ENCODE data around the gene CHST7. TPM values are rescaled to one million over a fixed set of nuclear protein-coding genes. Genes with fewer than 3 reads are reported as not detected.

Gene CHST7
- total RNA-seq, 2 experiments from 2014 or later = 2.5 to 2.8 TPM

DNA sequence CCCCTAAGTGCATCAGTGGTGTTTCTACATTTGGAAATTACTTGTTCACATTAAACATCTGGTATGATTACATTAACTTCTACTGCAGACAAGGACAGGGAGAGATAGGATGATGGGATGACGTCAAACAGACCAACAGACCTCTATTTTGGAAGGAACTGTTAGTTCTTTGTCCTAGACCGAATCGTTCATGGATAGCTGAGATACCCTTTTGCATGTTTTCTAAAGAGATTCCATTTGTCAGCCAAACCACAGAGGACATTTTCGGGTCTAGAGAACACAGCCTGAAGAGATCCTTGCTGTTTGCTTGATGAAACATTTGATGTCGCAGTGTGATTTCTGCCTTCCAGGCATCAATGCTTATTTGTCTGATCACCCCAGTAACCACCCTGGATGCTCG, 27.7 kb downstream of the CHST7 start:
- CTCF ChIA-PET = no interaction called here
- ATAC-seq (no peak), DNase-seq (no peak)
- H3K27ac Mint-ChIP-seq = no peak overlapping the region
- H3K27me3 Mint-ChIP-seq = no peaks in the 10 kb centered on the region
- POLR2A ChIA-PET = no interaction called here
- H3K4me3 Mint-ChIP-seq = no peak overlapping the region
- intact Hi-C loops (cut with micrococcal nuclease) = no loop called here
- no peaks in the 10 kb centered on the region for H3K9me3 Mint-ChIP-seq
- TF ChIP-seq, protein P1, sequence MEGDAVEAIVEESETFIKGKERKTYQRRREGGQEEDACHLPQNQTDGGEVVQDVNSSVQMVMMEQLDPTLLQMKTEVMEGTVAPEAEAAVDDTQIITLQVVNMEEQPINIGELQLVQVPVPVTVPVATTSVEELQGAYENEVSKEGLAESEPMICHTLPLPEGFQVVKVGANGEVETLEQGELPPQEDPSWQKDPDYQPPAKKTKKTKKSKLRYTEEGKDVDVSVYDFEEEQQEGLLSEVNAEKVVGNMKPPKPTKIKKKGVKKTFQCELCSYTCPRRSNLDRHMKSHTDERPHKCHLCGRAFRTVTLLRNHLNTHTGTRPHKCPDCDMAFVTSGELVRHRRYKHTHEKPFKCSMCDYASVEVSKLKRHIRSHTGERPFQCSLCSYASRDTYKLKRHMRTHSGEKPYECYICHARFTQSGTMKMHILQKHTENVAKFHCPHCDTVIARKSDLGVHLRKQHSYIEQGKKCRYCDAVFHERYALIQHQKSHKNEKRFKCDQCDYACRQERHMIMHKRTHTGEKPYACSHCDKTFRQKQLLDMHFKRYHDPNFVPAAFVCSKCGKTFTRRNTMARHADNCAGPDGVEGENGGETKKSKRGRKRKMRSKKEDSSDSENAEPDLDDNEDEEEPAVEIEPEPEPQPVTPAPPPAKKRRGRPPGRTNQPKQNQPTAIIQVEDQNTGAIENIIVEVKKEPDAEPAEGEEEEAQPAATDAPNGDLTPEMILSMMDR (IDR thresholded peaks at IDR 0.05) = no peak
- no peaks in the 10 kb centered on the region for H3K4me1 Mint-ChIP-seq (ENCODE audit: low read depth)
- peaks cover 12% of the 10 kb centered on the region for H3K36me3 Mint-ChIP-seq (ENCODE audit: low read depth)

DNA sequence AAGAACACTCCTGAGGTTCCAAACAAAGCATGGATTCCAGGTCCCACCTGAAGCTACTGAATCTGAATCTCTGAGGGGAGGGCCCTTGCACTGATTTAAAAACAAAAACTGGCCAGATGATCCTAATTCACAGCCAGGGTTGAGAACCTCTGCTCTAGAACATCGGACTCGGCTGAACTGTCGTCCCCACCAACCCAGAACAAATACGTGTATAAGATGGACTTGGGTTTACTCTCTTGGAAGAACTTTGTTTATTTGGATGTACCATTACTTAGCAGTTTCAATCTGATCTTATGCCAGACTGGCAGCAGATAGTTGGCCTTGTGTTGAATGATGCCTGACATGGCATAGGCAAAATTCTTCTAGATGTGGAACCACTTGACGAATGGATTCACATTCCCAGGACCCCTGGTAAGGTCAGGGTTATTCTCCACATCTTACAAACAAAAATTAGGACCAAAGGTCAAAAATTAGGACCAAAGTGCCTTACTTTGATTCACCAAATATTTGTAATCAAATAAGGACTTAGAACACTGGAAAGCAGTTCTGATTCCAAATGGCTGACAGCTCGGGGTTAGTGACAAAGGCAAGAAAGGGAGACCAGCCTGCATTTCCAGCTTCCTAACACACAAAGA, 29.0 kb downstream of the CHST7 start:
- Mint-ChIP-seq H3K4me1 (ENCODE audit: low read depth) (no peaks in the 10 kb centered on the region), H3K9me3 (no peaks in the 10 kb centered on the region), H3K27ac (no peak overlapping the region), H3K27me3 (no peaks in the 10 kb centered on the region), H3K36me3 (ENCODE audit: low read depth) (peaks cover 21% of the 10 kb centered on the region), H3K4me3 (no peak overlapping the region)
- intact Hi-C loops (cut with micrococcal nuclease) = no loop called here
- POLR2A ChIA-PET = no interaction called here
- CTCF ChIA-PET = interaction anchor here (0.6 kb wide), 1 partner anchor 8 kb away, joined by 3 read pairs; no protein-coding TSS in a partner anchor
- TF ChIP-seq, protein P1 (IDR thresholded peaks at IDR 0.05) = no peak
- DNase-seq (no peak), ATAC-seq (no peak)

DNA sequence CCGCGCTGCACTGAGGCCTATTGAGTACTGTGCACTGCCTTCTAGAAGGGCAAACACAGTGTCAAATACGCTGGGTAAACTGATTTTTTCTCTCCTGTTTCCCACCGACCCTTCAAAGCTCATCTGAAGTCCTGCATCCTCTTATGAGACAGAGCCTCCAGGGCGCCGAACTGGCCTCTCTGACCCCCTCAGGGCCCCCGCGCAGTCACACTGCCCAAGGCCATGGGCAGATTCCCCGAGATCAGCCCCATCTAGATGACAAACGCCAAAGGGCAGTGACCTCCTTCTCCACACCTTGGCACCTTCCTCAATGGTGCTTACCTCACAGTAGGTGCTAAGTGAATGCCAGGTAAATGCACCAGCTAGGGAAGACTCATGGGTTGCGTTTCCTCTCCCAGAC, 34.4 kb downstream of the CHST7 start:
- peaks cover 12% of the 10 kb centered on the region for H3K36me3 Mint-ChIP-seq (ENCODE audit: low read depth)
- intact Hi-C loops (cut with micrococcal nuclease) = no loop called here
- H3K4me1 Mint-ChIP-seq (ENCODE audit: low read depth) = peaks cover 26% of the 10 kb centered on the region
- H3K9me3 Mint-ChIP-seq = no peaks in the 10 kb centered on the region
- no peak overlapping the region for H3K4me3 Mint-ChIP-seq
- POLR2A ChIA-PET = no interaction called here
- ATAC-seq (no peak), DNase-seq (no peak)
- no peak overlapping the region for H3K27ac Mint-ChIP-seq
- peaks cover 3% of the 10 kb centered on the region for H3K27me3 Mint-ChIP-seq
- CTCF ChIA-PET = no interaction called here
- TF ChIP-seq, protein P1 (IDR thresholded peaks at IDR 0.05) = no peak

DNA sequence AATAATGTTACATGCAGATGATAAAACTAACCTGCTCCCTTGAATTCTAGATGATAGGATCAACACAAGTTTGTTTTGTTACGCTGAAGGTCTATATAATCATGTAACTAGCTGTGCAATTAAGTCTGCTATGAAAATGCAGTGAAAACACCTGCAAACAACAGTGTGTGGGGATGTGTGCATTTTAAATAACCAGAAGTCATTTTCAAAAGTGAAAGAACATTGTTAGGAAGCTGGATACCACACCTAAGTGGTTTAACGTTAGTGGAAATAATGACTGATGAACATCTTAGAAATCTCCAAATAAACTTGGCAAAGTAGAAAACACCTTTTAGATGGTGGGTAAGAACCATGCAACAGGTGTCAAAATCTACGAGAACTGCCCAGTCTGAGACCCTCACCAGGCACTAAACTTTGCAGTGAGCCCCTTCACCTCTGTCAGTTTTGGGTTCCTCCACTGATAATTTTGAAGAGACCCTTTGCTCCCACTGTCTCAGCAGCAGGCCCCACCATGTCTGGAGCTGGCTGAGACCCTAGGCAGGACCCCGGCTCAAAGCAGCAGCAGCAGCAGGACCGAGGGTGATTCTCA, 36.6 kb downstream of the CHST7 start:
- Mint-ChIP-seq H3K4me1 (ENCODE audit: low read depth) (peaks cover 32% of the 10 kb centered on the region), H3K27ac (no peak overlapping the region), H3K9me3 (no peaks in the 10 kb centered on the region), H3K36me3 (ENCODE audit: low read depth) (peaks cover 13% of the 10 kb centered on the region), H3K27me3 (peaks cover 3% of the 10 kb centered on the region), H3K4me3 (no peak overlapping the region)
- CTCF ChIA-PET = no interaction called here
- TF ChIP-seq, protein P1 (IDR thresholded peaks at IDR 0.05) = no peak
- POLR2A ChIA-PET = no interaction called here
- peak; percentile 36 for ATAC-seq
- no peak for DNase-seq
- intact Hi-C loops (cut with micrococcal nuclease) = no loop called here

DNA sequence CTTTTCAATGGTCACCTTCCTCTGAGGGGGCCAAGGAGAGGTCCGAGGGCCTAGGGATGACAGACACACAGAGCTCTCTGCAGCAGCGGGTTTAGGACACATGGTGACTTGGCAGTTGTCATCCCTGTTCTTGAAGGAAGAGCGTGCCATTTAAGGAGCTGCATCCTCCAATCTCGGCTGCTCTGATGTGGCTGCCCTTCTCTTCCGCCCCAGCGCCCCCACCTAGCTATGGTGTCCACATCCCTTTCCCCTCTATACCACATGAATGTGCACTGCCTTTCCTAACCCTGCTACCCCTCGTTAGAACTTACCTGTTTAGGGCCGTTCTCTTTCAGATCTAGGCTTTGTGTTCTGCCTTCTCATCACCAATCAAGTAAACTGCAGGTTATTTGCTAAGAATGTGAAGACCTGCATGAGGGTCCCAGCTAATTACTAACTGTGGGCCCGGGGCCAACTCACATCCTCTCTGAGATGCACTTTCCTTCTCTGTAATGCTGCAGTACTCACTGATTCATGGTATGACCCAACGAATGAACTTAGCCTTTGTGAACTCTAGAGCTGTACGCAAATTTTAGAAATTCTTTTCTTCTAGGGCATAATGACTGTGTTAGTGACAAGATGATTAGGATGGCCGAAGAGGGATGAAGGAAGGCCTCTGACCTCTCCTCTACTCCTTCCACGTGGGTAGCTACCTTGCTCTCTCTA, 38.2 kb downstream of the CHST7 start:
- intact Hi-C loops (cut with micrococcal nuclease) = no loop called here
- no peak overlapping the region for H3K27ac Mint-ChIP-seq
- ATAC-seq (peak; percentile 78), DNase-seq (peak; percentile 43)
- TF ChIP-seq, protein P1 (IDR thresholded peaks at IDR 0.05) = no peak
- ChIA-PET POLR2A (no interaction called here), CTCF (no interaction called here)
- peaks cover 11% of the 10 kb centered on the region for H3K36me3 Mint-ChIP-seq (ENCODE audit: low read depth)
- no peak overlapping the region for H3K4me3 Mint-ChIP-seq
- peaks cover 5% of the 10 kb centered on the region for H3K27me3 Mint-ChIP-seq
- peaks cover 32% of the 10 kb centered on the region for H3K4me1 Mint-ChIP-seq (ENCODE audit: low read depth)
- no peaks in the 10 kb centered on the region for H3K9me3 Mint-ChIP-seq

Measured in activated CD8-positive, alpha-beta T cell treated with anti-CD3 and anti-CD28 coated beads for 36 hours (primary cell).